Stomach (tissue), 9 donors: Measurements from ENCODE around the gene PDLIM4. TPM values are rescaled to one million over a fixed set of nuclear protein-coding genes. Genes with fewer than 3 reads are reported as not detected.

Experiments
- DNase-seq, 2 donors: peaks; one replicate each; pipeline versions ENCODE4 v3.0.0 to v3.0.0-alpha.2; 2013 to 2019
- H3K27ac ChIP-seq, 5 donors: fragments of 200-600 bp in 4 of 5; sonication (generic) in 4 of 5; one replicate each; pipeline ENCODE4 v1.5.1; 2013 to 2019; ENCODE audit warnings: mild to moderate bottlenecking in 1 of 5, moderate library complexity in 1 of 5
- H3K27me3 ChIP-seq, 3 donors: fragments of 200-600 bp; sonication (generic); one replicate each; pipeline ENCODE4 v1.5.1; 2017 to 2019; ENCODE audit warnings: mixed run types in 1 of 3
- H3K36me3 ChIP-seq, 4 donors: fragments of 200-600 bp; sonication (generic); 1 replicate in 3 of 4; 2 replicates in 1 of 4; pipeline ENCODE4 v1.5.1; 2016 to 2019
- H3K4me1 ChIP-seq, 4 donors: fragments of 200-600 bp; sonication (generic); one replicate each; pipeline ENCODE4 v1.5.1; 2016 to 2019
- H3K4me3 ChIP-seq, 4 donors: fragments of 200-600 bp; sonication (generic) in 3 of 4; one replicate each; pipeline ENCODE4 v1.5.1; 2016 to 2019; ENCODE audit warnings: mild to moderate bottlenecking in 1 of 4
- H3K9me3 ChIP-seq, 4 donors: fragments of 200-600 bp; sonication (generic); one replicate each; pipeline ENCODE4 v1.5.1; 2016 to 2019
- EP300 ChIP-seq: sonication (generic); formaldehyde crosslinking; IDR thresholded peaks from one replicate; pipeline ENCODE4 v1.6.1; 2017; ENCODE audit warnings: antibody characterized with exemption
- POLR2A ChIP-seq, 4 donors: fragments of 450-650 bp; IDR thresholded peaks; one replicate each; pipeline ENCODE4 v1.6.1; 2016; ENCODE audit warnings: antibody characterized with exemption in 4 of 4, control low read depth in 2 of 4, mild to moderate bottlenecking in 1 of 4, moderate library complexity in 1 of 4
- POLR2AphosphoS5 ChIP-seq, 3 donors: sonication (generic); formaldehyde crosslinking; IDR thresholded peaks; one replicate each; pipeline ENCODE4 v1.6.1; 2016; ENCODE audit warnings: antibody characterized with exemption in 3 of 3
- WGBS, 5 donors: extraction: QIAGEN DNeasy Blood & Tissue Kit in 3 of 5; methylation state at CpG; one replicate each; pipeline versions ENCODE4 v1.1.5 to v1.1.7; 2013 to 2018; 5-methylcytosine and 5-hydroxymethylcytosine counted together
- intact Hi-C: fragments of 100-400 bp; cut with DNase I; formaldehyde crosslinking; loops from one replicate; pipeline ENCODE4 v1.15.1; 2023; ENCODE audit warnings: low total_unique reads
- polyA plus RNA-seq, 3 donors: library from polyadenylated mRNA; stranded (reverse); fragments of 200-250 nt; gene quantifications; one replicate each; pipeline ENCODE4 v1.2.3, GENCODE V29; 2013
- total RNA-seq, 5 donors: library from RNA; depleted of rRNA; stranded (reverse); fragments of >200 nt; gene quantifications; one replicate each; pipeline versions ENCODE4 v1.1.0 to v1.2.3, GENCODE V29; 2014 to 2016
- TF ChIP-seq, protein P1 (sequence below), 7 experiments: fragments of 450-650 bp in 4 of 7; fragments of 200-600 bp in 3 of 7; sonication (generic) in 3 of 7; IDR thresholded peaks; one replicate each; pipeline ENCODE4 v1.5.1; 2016 to 2019; ENCODE audit warnings: antibody characterized with exemption in 7 of 7, control low read depth in 2 of 7, mild to moderate bottlenecking in 1 of 7
- donor health status: healthy with polysubstance abuse.
- donor health status: Bipolar disorder and iron deficiency.
- donor health status: healthy.

The PDLIM4 gene
- total and polyA plus RNA-seq, 8 donors = 11.2 to 52.4 (median 17.0) TPM; not detected in 1

DNA sequence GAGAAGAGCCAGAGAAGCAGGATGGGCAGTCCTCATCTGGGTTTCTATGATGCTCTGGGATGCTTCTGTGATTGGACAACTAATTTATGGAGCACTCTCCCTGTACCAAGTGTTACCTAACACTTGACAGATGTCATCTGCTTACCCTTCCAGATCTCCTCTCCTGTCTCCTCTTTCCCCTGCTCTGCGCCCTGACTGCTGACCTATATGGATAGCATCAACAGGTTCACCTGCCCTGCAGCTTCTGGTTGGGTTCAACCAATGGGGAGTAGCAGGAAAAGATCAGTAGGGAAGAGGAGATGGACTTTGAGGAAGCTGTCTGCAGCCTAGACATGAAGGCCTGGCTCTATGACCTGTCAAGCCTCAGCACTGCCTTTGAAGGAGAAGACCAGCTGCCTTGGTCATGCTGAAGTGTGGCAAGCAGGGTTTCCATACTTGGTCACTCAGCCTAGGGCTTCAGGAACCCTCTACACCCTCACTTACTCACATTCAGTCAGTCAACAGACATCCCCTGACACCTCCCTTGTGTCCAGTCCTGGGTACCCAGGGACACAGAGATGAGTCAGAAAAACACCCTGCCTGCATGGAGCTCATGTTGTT, 18.5 kb upstream of the PDLIM4 start:
- Histone ChIP-seq H3K9me3 (peaks cover 0 to 5% (median 2%) of the 10 kb centered on the region in 4 donors), H3K4me3 (no peak overlapping the region), H3K36me3 (no peaks in the 10 kb centered on the region), H3K4me1 (no peaks in the 10 kb centered on the region), H3K27me3 (no peaks in the 10 kb centered on the region), H3K27ac (no peak overlapping the region)
- WGBS, 5 donors = 7 to 64% (median 58%) methylated on average over 1 of the region's 1 CpG
- no peak for DNase-seq
- TF ChIP-seq, protein P1, sequence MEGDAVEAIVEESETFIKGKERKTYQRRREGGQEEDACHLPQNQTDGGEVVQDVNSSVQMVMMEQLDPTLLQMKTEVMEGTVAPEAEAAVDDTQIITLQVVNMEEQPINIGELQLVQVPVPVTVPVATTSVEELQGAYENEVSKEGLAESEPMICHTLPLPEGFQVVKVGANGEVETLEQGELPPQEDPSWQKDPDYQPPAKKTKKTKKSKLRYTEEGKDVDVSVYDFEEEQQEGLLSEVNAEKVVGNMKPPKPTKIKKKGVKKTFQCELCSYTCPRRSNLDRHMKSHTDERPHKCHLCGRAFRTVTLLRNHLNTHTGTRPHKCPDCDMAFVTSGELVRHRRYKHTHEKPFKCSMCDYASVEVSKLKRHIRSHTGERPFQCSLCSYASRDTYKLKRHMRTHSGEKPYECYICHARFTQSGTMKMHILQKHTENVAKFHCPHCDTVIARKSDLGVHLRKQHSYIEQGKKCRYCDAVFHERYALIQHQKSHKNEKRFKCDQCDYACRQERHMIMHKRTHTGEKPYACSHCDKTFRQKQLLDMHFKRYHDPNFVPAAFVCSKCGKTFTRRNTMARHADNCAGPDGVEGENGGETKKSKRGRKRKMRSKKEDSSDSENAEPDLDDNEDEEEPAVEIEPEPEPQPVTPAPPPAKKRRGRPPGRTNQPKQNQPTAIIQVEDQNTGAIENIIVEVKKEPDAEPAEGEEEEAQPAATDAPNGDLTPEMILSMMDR (IDR thresholded peaks at IDR 0.05) = no peak
- TF ChIP-seq POLR2A (IDR thresholded peaks at IDR 0.05) (no peak), EP300 (no peak), POLR2AphosphoS5 (IDR thresholded peaks at IDR 0.05) (no peak)
- intact Hi-C loops = no loop called here

DNA sequence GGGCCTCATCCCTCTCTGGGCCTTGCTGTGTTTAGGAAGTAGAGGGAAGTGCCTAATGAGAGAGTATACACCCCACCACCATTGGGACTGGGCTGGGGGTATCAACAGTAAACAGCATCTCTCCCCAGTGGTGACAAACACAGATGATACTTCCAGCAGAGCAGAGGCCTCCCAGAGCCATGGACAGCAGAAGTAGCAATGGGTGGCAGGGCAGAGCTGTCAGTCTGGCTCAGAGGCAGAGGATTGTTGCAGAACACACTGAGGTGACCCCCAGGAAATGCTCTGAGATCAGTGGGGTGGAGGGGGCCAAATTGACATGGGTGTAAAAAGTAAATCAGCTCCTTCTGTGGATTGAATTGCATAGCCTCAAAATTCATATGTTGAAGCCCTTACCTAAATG, 17.7 kb upstream of the PDLIM4 start:
- DNase-seq = no peak
- TF ChIP-seq POLR2AphosphoS5 (IDR thresholded peaks at IDR 0.05) (no peak), EP300 (no peak), POLR2A (IDR thresholded peaks at IDR 0.05) (no peak)
- TF ChIP-seq, protein P1 (IDR thresholded peaks at IDR 0.05) = no peak
- H3K9me3 ChIP-seq = peaks cover 0 to 11% (median 5%) of the 10 kb centered on the region in 4 donors
- no peaks in the 10 kb centered on the region for H3K36me3 ChIP-seq
- no peak overlapping the region for H3K27ac ChIP-seq
- intact Hi-C loops = no loop called here
- H3K4me3 ChIP-seq = no peak overlapping the region
- no peaks in the 10 kb centered on the region for H3K4me1 ChIP-seq
- H3K27me3 ChIP-seq = no peaks in the 10 kb centered on the region

DNA sequence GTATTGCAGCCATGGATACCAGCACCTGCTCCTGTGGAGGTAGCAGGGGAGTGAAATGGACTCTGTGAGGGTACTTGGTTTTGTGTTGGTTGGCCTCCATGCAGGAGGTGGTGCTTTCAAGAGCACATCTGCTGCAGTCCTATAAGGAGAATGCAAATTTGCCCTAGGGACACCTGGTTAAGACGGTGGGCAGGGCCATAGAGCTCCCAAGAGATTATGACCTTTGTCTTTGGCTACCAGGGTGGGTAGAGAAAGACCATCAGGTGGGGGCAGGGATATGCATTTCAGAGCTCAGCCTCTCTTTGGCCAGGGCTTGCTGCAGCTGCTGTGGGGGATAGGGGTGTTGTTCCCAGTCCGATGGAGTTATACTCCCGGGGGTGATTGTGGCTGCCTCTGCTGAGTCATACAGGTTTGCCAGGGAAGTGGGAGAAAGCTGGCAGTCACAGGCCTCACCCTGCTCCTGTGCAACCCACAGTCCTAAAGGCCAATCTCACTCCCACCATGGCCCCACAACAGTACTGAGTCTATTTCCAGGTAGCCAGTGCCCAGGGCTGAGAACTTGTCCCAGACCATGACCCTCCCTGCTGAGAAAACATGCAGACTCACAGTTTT, 14.0 kb upstream of the PDLIM4 start:
- no peak for DNase-seq
- Histone ChIP-seq H3K27me3 (no peaks in the 10 kb centered on the region), H3K9me3 (peaks cover 0 to 33% (median 6%) of the 10 kb centered on the region in 4 donors), H3K4me1 (no peaks in the 10 kb centered on the region), H3K4me3 (no peak overlapping the region), H3K36me3 (no peaks in the 10 kb centered on the region), H3K27ac (no peak overlapping the region)
- WGBS, 5 donors = 86 to 100% (median 89%) methylated on average over 3 of the region's 3 CpGs
- TF ChIP-seq POLR2A (IDR thresholded peaks at IDR 0.05) (no peak), POLR2AphosphoS5 (IDR thresholded peaks at IDR 0.05) (no peak), EP300 (no peak)
- TF ChIP-seq, protein P1 (IDR thresholded peaks at IDR 0.05) = no peak
- intact Hi-C loops = no loop called here

DNA sequence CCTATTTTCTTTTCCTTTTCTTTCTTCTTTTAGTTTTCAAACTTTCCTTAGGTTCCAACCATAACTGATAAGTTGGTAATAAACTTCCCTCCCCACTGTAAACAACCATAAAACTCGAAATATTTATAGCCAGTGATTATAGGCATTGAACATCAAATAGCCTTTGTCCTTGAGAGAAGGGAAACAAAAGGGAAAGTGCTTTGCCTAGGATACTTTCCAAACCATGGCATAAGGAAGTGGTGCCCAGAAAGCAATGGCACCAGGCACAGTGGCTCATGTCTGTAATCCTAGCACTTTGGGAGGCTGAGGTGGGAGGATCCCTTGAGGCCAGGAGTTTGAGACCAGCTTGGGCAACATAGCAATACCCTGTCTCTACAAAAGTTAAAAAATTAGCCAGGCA, 11.9 kb upstream of the PDLIM4 start:
- Histone ChIP-seq H3K4me1 (no peaks in the 10 kb centered on the region), H3K9me3 (peaks cover 0 to 33% (median 6%) of the 10 kb centered on the region in 4 donors), H3K4me3 (no peak overlapping the region), H3K27me3 (no peaks in the 10 kb centered on the region), H3K27ac (no peak overlapping the region), H3K36me3 (no peaks in the 10 kb centered on the region)
- intact Hi-C loops = no loop called here
- whole genome bisulfite sequencing, 5 donors = 7 to 54% (median 30%) methylated on average over 1 of the region's 1 CpG
- no peak for DNase-seq
- TF ChIP-seq POLR2A (IDR thresholded peaks at IDR 0.05) (no peak), POLR2AphosphoS5 (IDR thresholded peaks at IDR 0.05) (no peak), EP300 (no peak)
- TF ChIP-seq, protein P1 (IDR thresholded peaks at IDR 0.05) = no peak
